B cell (primary cell): ENCODE results near the gene FAM149B1. TPM values are rescaled to one million over a fixed set of nuclear protein-coding genes. Genes with fewer than 3 reads are reported as not detected.

Source experiments
- ATAC-seq: fragments of 200-7000 bp; cut with Tn5 transposase; one replicate; pipeline ENCODE4 v1.10.0; 2021; ENCODE audit warnings: low read depth, mild to moderate bottlenecking, moderate number of reproducible peaks, moderate library complexity
- CTCF ChIA-PET: fragments of 350-600 bp; sonication (Branson Sonifier 250); formaldehyde crosslinking; loops from one replicate; lab custom pipeline; 2021; ENCODE audit warnings: antibody characterized with exemption, inconsistent platforms; lab: Charles Lee
- POLR2A ChIA-PET: fragments of 350-600 bp; sonication (Branson Sonifier 250); formaldehyde crosslinking; loops from one replicate; lab custom pipeline; 2021; ENCODE audit warnings: antibody characterized with exemption; lab: Charles Lee
- DNase-seq: peaks from one replicate; pipeline ENCODE4 v3.0.0; 2013
- H2AFZ ChIP-seq: 2 replicates; pipeline ENCODE4 v1.6.1; 2012; ENCODE audit warnings: mild to moderate bottlenecking, low read depth, low read length; ENCODE audit not compliant: insufficient read depth, poor library complexity, severe bottlenecking
- H3K27ac ChIP-seq, 2 donors: 1 replicate in 1 of 2; 2 replicates in 1 of 2; pipeline ENCODE4 v1.5.1; 2012 to 2013; ENCODE audit warnings: low read length in 2 of 2, mild to moderate bottlenecking in 2 of 2, moderate library complexity in 1 of 2
- H3K27me3 ChIP-seq, 4 experiments: fragments of 200-600 bp in 1 of 4; sonication (generic) in 1 of 4; replicated peaks in 1 of 4; 1 replicate in 2 of 4; 2 replicates in 2 of 4; pipeline versions ENCODE4 v1.6.1 to v1.7.0; 2013 to 2016; ENCODE audit warnings: low read length in 3 of 4, mild to moderate bottlenecking in 2 of 4, mixed read lengths in 1 of 4, moderate library complexity in 1 of 4; ENCODE audit not compliant: insufficient read depth in 4 of 4, control insufficient read depth in 3 of 4; ENCODE audit errors: control extremely low read depth in 1 of 4
- H3K36me3 ChIP-seq, 2 experiments: replicated peaks in 1 of 2; 1 replicate in 1 of 2; 2 replicates in 1 of 2; pipeline versions ENCODE4 v1.6.1 to v1.7.1; 2013; ENCODE audit warnings: low read length in 1 of 2; ENCODE audit not compliant: insufficient read depth in 2 of 2, control insufficient read depth in 1 of 2; ENCODE audit errors: control extremely low read depth in 1 of 2, extremely low read depth in 1 of 2
- H3K4me1 ChIP-seq, 2 donors: fragments of 200-600 bp in 1 of 2; sonication (generic) in 1 of 2; 1 replicate in 1 of 2; 2 replicates in 1 of 2; pipeline versions ENCODE4 v1.5.1 to v1.6.1; 2013 to 2017; ENCODE audit warnings: low read length in 2 of 2; ENCODE audit not compliant: control insufficient read depth in 2 of 2, insufficient read depth in 2 of 2
- H3K4me2 ChIP-seq: replicated peaks from 2 replicates; pipeline ENCODE3; 2012; ENCODE audit warnings: mild to moderate bottlenecking, low read depth, low read length; ENCODE audit not compliant: poor library complexity, severe bottlenecking
- H3K4me3 ChIP-seq, 5 experiments: fragments of 200-600 bp in 1 of 5; sonication (generic) in 1 of 5; 1 replicate in 3 of 5; 2 replicates in 2 of 5; pipeline versions ENCODE4 v1.5.1 to v1.7.0; 2011 to 2016; ENCODE audit warnings: low read length in 4 of 5, mild to moderate bottlenecking in 4 of 5, low read depth in 2 of 5, control low read depth in 1 of 5, moderate library complexity in 1 of 5; ENCODE audit not compliant: insufficient read depth in 1 of 5; ENCODE audit errors: control extremely low read depth in 1 of 5, extremely low read depth in 1 of 5
- H3K79me2 ChIP-seq: fragments of 200-600 bp; sonication (generic); one replicate; pipeline ENCODE4 v1.6.0; 2016; ENCODE audit warnings: low read length; ENCODE audit not compliant: control insufficient read depth, insufficient read depth
- H3K9ac ChIP-seq: fragments of 200-600 bp; sonication (generic); 2 replicates; pipeline ENCODE4 v1.6.1; 2017; ENCODE audit warnings: mild to moderate bottlenecking, low read length, moderate library complexity
- H3K9me3 ChIP-seq, 3 donors: one replicate each; pipeline versions ENCODE4 v1.6.1 to v1.7.1; 2013; ENCODE audit warnings: low read length in 2 of 3; ENCODE audit not compliant: control insufficient read depth in 2 of 3, insufficient read depth in 1 of 3; ENCODE audit errors: control extremely low read depth in 1 of 3
- H4K20me1 ChIP-seq: 2 replicates; pipeline ENCODE4 v1.6.0; 2012; ENCODE audit warnings: mild to moderate bottlenecking, low read length; ENCODE audit not compliant: insufficient read depth, control insufficient read depth, poor library complexity, severe bottlenecking
- H3K27ac Mint-ChIP-seq: one replicate; pipeline ENCODE4 v1.8.0; 2021; ENCODE audit warnings: mixed read lengths
- H3K27me3 Mint-ChIP-seq: one replicate; pipeline ENCODE4 v1.8.0; 2021; ENCODE audit warnings: mixed read lengths
- H3K4me1 Mint-ChIP-seq: one replicate; pipeline ENCODE4 v1.8.0; 2021; ENCODE audit warnings: mixed read lengths
- H3K4me3 Mint-ChIP-seq: one replicate; pipeline ENCODE4 v1.8.0; 2021; ENCODE audit warnings: mixed read lengths
- H3K9me3 Mint-ChIP-seq: one replicate; pipeline ENCODE4 v1.8.0; 2022; ENCODE audit warnings: mixed read lengths; ENCODE audit not compliant: insufficient read depth
- CTCF ChIP-seq: fragments of 200-600 bp; IDR thresholded peaks from one replicate; pipeline ENCODE4 v1.8.0; 2022; ENCODE audit warnings: antibody characterized with exemption, mild to moderate bottlenecking
- EZH2 ChIP-seq: IDR thresholded peaks from 2 replicates; pipeline ENCODE4 v1.6.1; 2012; ENCODE audit warnings: borderline replicate concordance, low read depth, mild to moderate bottlenecking, moderate library complexity, low read length; ENCODE audit not compliant: insufficient read depth, poor library complexity, severe bottlenecking
- WGBS: methylation state at CpG from one replicate; pipeline ENCODE4 v1.1.5; 2013; ENCODE audit warnings: missing lambda C conversion rate; ENCODE audit not compliant: insufficient coverage; 5-methylcytosine and 5-hydroxymethylcytosine counted together
- intact Hi-C: fragments of 100-400 bp; cut with micrococcal nuclease; formaldehyde crosslinking; loops from one replicate; pipeline ENCODE4 v1.10.0; 2022
- polyA plus RNA-seq: library from polyadenylated mRNA; depleted of rRNA; stranded (reverse); fragments of >200 nt; gene quantifications from 2 replicates; pipeline ENCODE4 v1.2.3, GENCODE V29; 2012
- total RNA-seq, 2 donors: library from RNA; stranded (reverse); fragments of 120-200 nt in 1 of 2; gene quantifications; 1 replicate in 1 of 2; 2 replicates in 1 of 2; pipeline versions ENCODE4 v1.2.3 to v1.2.4, GENCODE V29; 2013 to 2022

Gene FAM149B1
- total and polyA plus RNA-seq, 2 donors (not counting 1 experiment from before 2014, with no cell fraction given) = 22.5 to 24.3 TPM

GRCh38 chr10:73263693-73264347 is 95.9 kb downstream of the FAM149B1 start:
- Histone ChIP-seq H3K9me3 (peaks cover 0 to 11% (median 0%) of the 10 kb centered on the region in 3 donors), H3K27me3 (no peaks in the 10 kb centered on the region), H3K36me3 (no peaks in the 10 kb centered on the region), H3K9ac (no peak overlapping the region), H3K4me3 (no peak overlapping the region), H3K79me2 (no peaks in the 10 kb centered on the region), H4K20me1 (no peaks in the 10 kb centered on the region), H3K27ac (no peak overlapping the region), H2AFZ (no peak overlapping the region), H3K4me1 (no peaks in the 10 kb centered on the region), H3K4me2 (no peak overlapping the region)
- intact Hi-C loops = loop anchor here (1.0 kb wide), 1 partner anchor 380 kb away; no protein-coding TSS in a partner anchor
- no CpG with 5 or more reads among the region's 1 CpG for whole genome bisulfite sequencing
- Mint-ChIP-seq H3K9me3 (peaks cover 4% of the 10 kb centered on the region), H3K4me3 (no peak overlapping the region), H3K4me1 (no peaks in the 10 kb centered on the region), H3K27ac (no peak overlapping the region), H3K27me3 (no peaks in the 10 kb centered on the region)
- TF ChIP-seq CTCF = peak; percentile 69
- no peak for TF ChIP-seq EZH2
- ATAC-seq (no peak), DNase-seq (peak; percentile 17)
- ChIA-PET CTCF (interaction anchor here (0.6 to 2.3 kb wide), 11 partner anchors 9 to 385 kb away, joined by 3 to 33 read pairs (median 3); partner anchors contain the start of genes MRPS16 and MYOZ1), POLR2A (no interaction called here)

- CTCF ChIA-PET = interaction anchor here (0.7 to 2.3 kb wide), 11 partner anchors 9 to 384 kb away, joined by 3 to 33 read pairs (median 3); partner anchors contain the start of genes MRPS16 and MYOZ1
- ATAC-seq = no peak
- Histone ChIP-seq H2AFZ (no peak overlapping the region), H3K9ac (no peak overlapping the region), H3K27ac (no peak overlapping the region), H3K9me3 (peaks cover 0 to 5% (median 0%) of the 10 kb centered on the region in 3 donors), H3K4me2 (no peak overlapping the region), H3K27me3 (no peaks in the 10 kb centered on the region), H4K20me1 (no peaks in the 10 kb centered on the region), H3K4me3 (no peak overlapping the region), H3K36me3 (no peaks in the 10 kb centered on the region), H3K4me1 (no peaks in the 10 kb centered on the region), H3K79me2 (no peaks in the 10 kb centered on the region)
- H3K9me3 Mint-ChIP-seq = no peaks in the 10 kb centered on the region
- DNase-seq = no peak
- POLR2A ChIA-PET = no interaction called here
- H3K4me1 Mint-ChIP-seq = no peaks in the 10 kb centered on the region
- no peak overlapping the region for H3K4me3 Mint-ChIP-seq
- no CpG with 5 or more reads among the region's 2 CpGs for WGBS
- intact Hi-C loops = loop anchor here (1.0 kb wide), 1 partner anchor 380 kb away; no protein-coding TSS in a partner anchor
- H3K27ac Mint-ChIP-seq = no peak overlapping the region
- no peaks in the 10 kb centered on the region for H3K27me3 Mint-ChIP-seq
- no peak for TF ChIP-seq EZH2
- no peak for TF ChIP-seq CTCF
These were observed 96.5 kb downstream of the FAM149B1 start for GRCh38 chr10:73264423-73264822.
